BLaER1 (cell line): ENCODE measurements around the gene FAM222B.
A peak's percentile ranks its signal among the peaks of the same experiment; 100 is the strongest.
"Not testable (repeated sequence)": the region's sequence is repeated elsewhere in the genome, so short reads cannot be mapped to it uniquely, and the experiment has no call there.

Source experiments
- H3K27ac ChIP-seq: shearing (Covaris generic); formaldehyde crosslinking; 2 replicates; pipeline ENCODE4 v1.8.1; 2022
- H3K27me3 ChIP-seq: shearing (Covaris generic); formaldehyde crosslinking; 2 replicates; pipeline ENCODE4 v1.8.1; 2022
- H3K36me3 ChIP-seq: shearing (Covaris generic); formaldehyde crosslinking; 2 replicates; pipeline ENCODE4 v1.8.1; 2022
- H3K4me1 ChIP-seq: shearing (Covaris generic); formaldehyde crosslinking; 2 replicates; pipeline ENCODE4 v1.8.1; 2022
- H3K4me2 ChIP-seq: shearing (Covaris generic); formaldehyde crosslinking; 2 replicates; pipeline ENCODE4 v1.8.1; 2022
- H3K4me3 ChIP-seq: shearing (Covaris generic); formaldehyde crosslinking; 2 replicates; pipeline ENCODE4 v1.8.1; 2022
- H3K9ac ChIP-seq: shearing (Covaris generic); formaldehyde crosslinking; 2 replicates; pipeline ENCODE4 v1.8.1; 2022
- H3K9me3 ChIP-seq: shearing (Covaris generic); formaldehyde crosslinking; 2 replicates; pipeline ENCODE4 v1.8.1; 2022
- H4K20me1 ChIP-seq: shearing (Covaris generic); formaldehyde crosslinking; 2 replicates; pipeline ENCODE4 v1.8.1; 2022
- Cebpa-rat ChIP-seq: shearing (Covaris generic); IDR thresholded peaks from 2 replicates; pipeline ENCODE4 v1.8.1; 2022

Gene FAM222B

DNA sequence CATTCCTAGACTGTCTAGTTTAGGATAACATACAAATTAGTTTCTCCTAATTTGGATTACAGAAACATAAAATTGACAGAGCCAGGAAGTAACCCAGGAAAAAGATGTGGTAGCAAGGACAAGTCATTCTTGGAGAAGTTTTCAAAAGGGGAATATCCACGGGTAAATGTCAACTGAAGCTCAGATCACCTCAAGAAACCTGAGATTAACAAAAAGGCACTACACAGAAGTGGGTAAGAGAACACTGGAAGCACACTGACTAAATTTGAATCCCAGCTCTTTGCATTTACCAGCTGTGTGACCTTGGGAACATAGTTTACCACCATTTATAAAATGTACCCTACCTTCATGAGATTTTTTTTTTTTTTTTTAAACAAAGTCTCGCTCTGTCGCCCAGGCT is 59.4 kb downstream of the FAM222B start:
- no peaks in the 10 kb centered on the region for H3K27me3 ChIP-seq
- H3K4me2 ChIP-seq, result no peak overlapping the region
- H3K9me3 ChIP-seq, result no peaks in the 10 kb centered on the region
- H3K4me1 ChIP-seq, result peaks cover 11% of the 10 kb centered on the region; the same call in 1 of the 2 replicates
- peaks cover 26% of the 10 kb centered on the region; the same call in 1 of the 2 replicates for H3K36me3 ChIP-seq
- H4K20me1 ChIP-seq, result peaks cover 85% of the 10 kb centered on the region
- TF ChIP-seq Cebpa-rat, result no peak
- H3K9ac ChIP-seq, result no peak overlapping the region
- H3K27ac ChIP-seq, result no peak overlapping the region
- H3K4me3 ChIP-seq, result no peak overlapping the region

DNA sequence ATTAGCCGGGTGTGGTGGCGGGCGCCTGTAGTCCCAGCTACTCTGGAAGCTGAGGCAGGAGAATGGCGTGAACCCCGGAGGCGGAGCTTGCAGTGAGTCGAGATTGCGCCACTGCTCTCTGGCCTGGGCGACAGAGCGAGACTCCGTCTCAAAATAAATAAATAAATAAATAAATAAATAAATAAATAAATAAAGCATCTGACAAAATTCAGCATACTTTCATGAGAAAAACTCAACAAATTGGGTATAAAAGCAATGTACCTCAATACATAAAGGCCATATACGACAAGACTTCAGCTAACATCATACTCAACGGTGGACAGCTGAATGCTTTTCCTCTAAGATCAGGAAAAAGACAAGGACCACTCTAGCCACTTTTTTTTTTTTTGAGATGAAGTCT is 63.0 kb downstream of the FAM222B start:
- H3K27me3 ChIP-seq, H3K9me3 ChIP-seq, H3K4me2 ChIP-seq, H3K9ac ChIP-seq, H3K4me3 ChIP-seq, H3K27ac ChIP-seq: not testable (repeated sequence)
- Histone ChIP-seq H3K4me1 (peaks cover 24% of the 10 kb centered on the region), H4K20me1 (peaks cover 85% of the 10 kb centered on the region), H3K36me3 (peaks cover 14% of the 10 kb centered on the region; the same call in 1 of the 2 replicates)

GRCh38 chr17:28777178-28777577 is 65.4 kb downstream of the FAM222B start:
- Histone ChIP-seq H3K27ac (no peak overlapping the region), H3K27me3 (no peaks in the 10 kb centered on the region), H4K20me1 (peaks cover 78% of the 10 kb centered on the region), H3K9ac (no peak overlapping the region), H3K4me1 (peaks cover 34% of the 10 kb centered on the region), H3K36me3 (peaks cover 32% of the 10 kb centered on the region), H3K9me3 (no peaks in the 10 kb centered on the region), H3K4me3 (no peak overlapping the region), H3K4me2 (no peak overlapping the region)
- TF ChIP-seq Cebpa-rat, result no peak

DNA sequence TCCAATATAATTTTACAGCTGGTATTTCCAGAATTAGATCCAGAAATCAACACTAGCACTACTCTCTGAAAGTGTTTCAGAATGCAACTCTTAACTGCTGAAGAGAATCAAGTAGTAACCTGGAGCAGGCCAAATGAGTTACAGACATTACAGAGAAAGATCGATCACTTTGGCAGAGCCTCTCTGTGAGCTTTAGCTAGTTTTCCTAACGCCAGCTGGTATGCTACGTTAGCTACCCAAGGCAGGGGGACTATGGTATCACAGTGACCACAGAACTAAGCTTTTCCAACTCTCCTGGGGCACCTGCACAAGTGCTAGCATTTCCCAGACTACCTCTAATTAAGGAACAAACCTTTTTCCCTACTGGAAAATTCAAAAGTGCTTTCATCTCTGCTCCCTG is 68.4 kb downstream of the FAM222B start:
- H3K4me3 ChIP-seq, result no peak overlapping the region
- no peaks in the 10 kb centered on the region for H3K9me3 ChIP-seq
- H3K4me2 ChIP-seq, result no peak overlapping the region
- peaks cover 18% of the 10 kb centered on the region for H3K36me3 ChIP-seq
- H4K20me1 ChIP-seq, result peaks cover 66% of the 10 kb centered on the region
- H3K9ac ChIP-seq, result no peak overlapping the region
- no peaks in the 10 kb centered on the region for H3K27me3 ChIP-seq
- TF ChIP-seq Cebpa-rat, result no peak
- no peak overlapping the region for H3K27ac ChIP-seq
- H3K4me1 ChIP-seq, result peaks cover 34% of the 10 kb centered on the region

DNA sequence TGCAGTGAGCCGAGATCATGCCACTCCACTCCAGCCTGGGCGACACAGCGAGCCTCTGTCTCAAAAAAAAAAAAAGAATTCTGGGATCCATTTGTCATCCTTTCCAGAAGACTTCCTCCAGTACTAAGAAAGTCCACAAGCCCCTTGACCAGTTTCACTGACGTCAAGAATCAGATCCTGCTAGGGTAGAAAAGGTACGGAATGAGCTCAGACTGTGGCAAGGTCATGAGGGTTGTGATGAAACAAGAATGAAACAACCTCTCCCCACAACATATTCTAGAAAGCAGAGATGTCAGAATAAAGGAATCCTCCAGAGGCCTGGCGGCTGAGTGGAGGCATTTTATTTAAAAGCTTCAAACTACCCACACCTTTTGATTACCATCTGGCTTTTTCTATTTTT is 68.9 kb downstream of the FAM222B start:
- Histone ChIP-seq H3K4me1 (peaks cover 34% of the 10 kb centered on the region), H3K36me3 (peaks cover 18% of the 10 kb centered on the region), H3K27me3 (no peaks in the 10 kb centered on the region), H3K9me3 (no peaks in the 10 kb centered on the region), H3K9ac (no peak overlapping the region), H3K27ac (no peak overlapping the region), H4K20me1 (peaks cover 66% of the 10 kb centered on the region), H3K4me3 (no peak overlapping the region), H3K4me2 (no peak overlapping the region)
- no peak for TF ChIP-seq Cebpa-rat

DNA sequence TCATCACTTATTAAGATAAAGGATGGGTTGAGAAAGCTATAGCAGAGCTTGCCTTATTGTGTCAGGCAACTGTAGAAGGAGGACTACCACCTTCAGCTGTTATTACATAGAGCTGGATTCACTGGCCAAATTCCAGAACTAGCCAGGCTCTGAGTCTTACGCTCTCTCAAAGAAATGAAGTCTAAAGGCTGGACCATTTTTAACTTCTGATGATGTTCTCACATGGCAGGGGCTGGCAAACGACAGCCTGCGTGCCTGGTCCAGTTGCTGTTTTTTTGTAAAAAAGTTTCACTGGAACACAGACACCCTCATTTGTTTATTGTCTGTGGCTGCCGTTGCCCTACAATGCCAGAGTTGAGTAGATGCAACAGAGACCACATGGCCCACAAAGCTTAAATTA is 77.6 kb downstream of the FAM222B start:
- Histone ChIP-seq H3K36me3 (peaks cover 72% of the 10 kb centered on the region), H3K4me1 (peaks cover 11% of the 10 kb centered on the region), H3K27ac (no peak overlapping the region), H4K20me1 (peaks cover 71% of the 10 kb centered on the region), H3K9ac (no peak overlapping the region), H3K9me3 (no peaks in the 10 kb centered on the region), H3K4me3 (no peak overlapping the region), H3K4me2 (no peak overlapping the region), H3K27me3 (no peaks in the 10 kb centered on the region; the same call in 1 of the 2 replicates)
- TF ChIP-seq Cebpa-rat, result no peak

DNA sequence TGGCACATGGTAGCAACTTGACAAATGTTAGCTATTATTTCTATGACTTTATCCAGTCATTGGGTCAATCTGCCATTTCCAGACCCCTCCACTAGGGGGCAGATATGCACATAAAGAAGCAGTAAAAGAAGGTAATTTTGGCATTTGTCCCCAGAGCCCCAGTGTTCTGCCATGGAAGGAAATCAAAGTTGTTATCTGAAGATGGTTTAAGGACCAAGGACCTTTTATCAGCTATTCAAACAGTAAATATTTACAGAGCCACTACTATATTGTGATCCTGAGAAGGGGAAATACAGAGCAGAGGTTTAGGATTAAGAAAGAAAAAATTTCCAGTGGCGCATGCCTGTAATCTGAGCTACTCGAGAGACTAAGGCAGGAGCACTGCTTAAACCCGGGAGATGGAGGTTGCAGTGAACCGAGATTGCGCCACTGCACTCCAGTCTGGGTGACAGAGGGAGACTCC is 78.8 kb downstream of the FAM222B start:
- peaks cover 66% of the 10 kb centered on the region for H4K20me1 ChIP-seq
- peaks cover 11% of the 10 kb centered on the region for H3K4me1 ChIP-seq
- H3K27ac ChIP-seq, result no peak overlapping the region
- no peaks in the 10 kb centered on the region; the same call in 1 of the 2 replicates for H3K27me3 ChIP-seq
- H3K4me2 ChIP-seq, result no peak overlapping the region
- H3K4me3 ChIP-seq, result no peak overlapping the region
- no peaks in the 10 kb centered on the region for H3K9me3 ChIP-seq
- TF ChIP-seq Cebpa-rat, result no peak
- H3K36me3 ChIP-seq, result peaks cover 84% of the 10 kb centered on the region
- no peak overlapping the region for H3K9ac ChIP-seq

GRCh38 chr17:28763137-28763799 is 79.3 kb downstream of the FAM222B start:
- Histone ChIP-seq H3K4me3 (no peak overlapping the region), H3K27me3 (no peaks in the 10 kb centered on the region; the same call in 1 of the 2 replicates), H3K4me2 (no peak overlapping the region), H3K9ac (no peak overlapping the region), H3K27ac (no peak overlapping the region), H3K4me1 (peaks cover 11% of the 10 kb centered on the region), H3K9me3 (no peaks in the 10 kb centered on the region), H3K36me3 (peaks cover 89% of the 10 kb centered on the region), H4K20me1 (peaks cover 66% of the 10 kb centered on the region)
- TF ChIP-seq Cebpa-rat, result no peak

GRCh38 chr17:28760601-28761562 is 81.7 kb downstream of the FAM222B start:
- Histone ChIP-seq H3K4me2 (peak overlapping the region; percentile 22; the same call in 1 of the 2 replicates), H3K9ac (no peak overlapping the region)

More at GRCh38 chr17:28760601-28761562, 81.7 kb downstream of the FAM222B start:
- H3K4me1 ChIP-seq, result peaks cover 11% of the 10 kb centered on the region
- H3K9me3 ChIP-seq, result no peaks in the 10 kb centered on the region
- peaks cover 87% of the 10 kb centered on the region for H3K36me3 ChIP-seq
- TF ChIP-seq Cebpa-rat, result no peak
- H3K27ac ChIP-seq, result peak overlapping the region; percentile 7; the same call in 1 of the 2 replicates
- no peak overlapping the region for H3K4me3 ChIP-seq
- peaks cover 46% of the 10 kb centered on the region for H4K20me1 ChIP-seq
- H3K27me3 ChIP-seq, result no peaks in the 10 kb centered on the region
